Activated CD4-positive, alpha-beta T cell treated with anti-CD3 and anti-CD28 coated beads, Interleukin-2, Interleukin-4, amounts not matched to agents 100 ng/mL and 50 ng/mL, durations not matched to agents 16 hours and 8 hours (primary cell): ENCODE results near the gene BRIP1.
"Not testable (repeated sequence)": the region's sequence is repeated elsewhere in the genome, so short reads cannot be mapped to it uniquely, and the experiment has no call there.

Source experiments
- DNase-seq: peaks from one replicate; pipeline ENCODE4 v3.0.0-alpha.2; 2020; ENCODE audit warnings: low spot score

The BRIP1 gene

GRCh38 chr17:61698244-61698643, 165.1 kb downstream of the BRIP1 start:
- no peak for DNase-seq

GRCh38 chr17:61695779-61696337, 167.5 kb downstream of the BRIP1 start:
- DNase-seq = no peak

- no peak for DNase-seq
These were observed 169.2 kb downstream of the BRIP1 start for GRCh38 chr17:61694095-61694494.

GRCh38 chr17:61689610-61690180, 173.6 kb downstream of the BRIP1 start:
- DNase-seq = no peak

DNA sequence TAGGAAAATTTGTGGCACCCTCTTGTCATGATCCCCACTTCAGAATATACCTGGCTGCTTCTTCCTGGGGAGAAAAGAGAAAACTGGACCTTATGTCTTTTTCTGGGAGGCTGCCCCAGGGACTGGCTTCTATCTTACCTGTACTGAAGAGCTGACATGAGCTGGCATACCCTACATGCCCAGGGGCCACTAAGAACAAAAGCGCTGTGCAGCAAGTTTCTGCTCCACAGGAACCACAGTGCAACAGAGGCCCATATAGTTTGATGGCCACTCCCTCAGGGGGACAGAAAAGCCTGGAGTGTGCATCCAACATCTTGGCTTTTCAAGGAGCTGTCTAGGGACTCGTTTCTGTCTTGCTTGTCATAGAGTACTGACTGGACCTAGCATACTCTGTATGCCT, 175.6 kb downstream of the BRIP1 start:
- no peak for DNase-seq

DNA sequence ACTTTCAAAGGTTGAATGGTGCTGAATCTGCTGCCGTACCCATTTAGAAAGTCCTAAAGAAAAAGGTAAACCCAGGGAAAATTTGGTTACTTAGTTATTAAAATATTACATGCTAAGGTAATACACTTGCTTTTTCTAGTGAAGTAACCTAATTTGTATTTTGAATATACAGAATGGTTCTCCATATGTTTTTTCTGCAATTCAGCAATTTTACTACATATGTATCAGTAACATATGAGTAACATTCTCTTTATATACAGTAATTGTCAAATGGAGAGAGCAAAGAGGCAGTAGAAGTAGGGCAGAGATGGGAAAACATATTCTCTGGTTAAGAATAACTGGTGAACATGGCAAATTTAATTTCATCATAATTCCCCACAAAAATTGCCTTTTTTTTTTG, 177.2 kb downstream of the BRIP1 start:
- no peak for DNase-seq

DNA sequence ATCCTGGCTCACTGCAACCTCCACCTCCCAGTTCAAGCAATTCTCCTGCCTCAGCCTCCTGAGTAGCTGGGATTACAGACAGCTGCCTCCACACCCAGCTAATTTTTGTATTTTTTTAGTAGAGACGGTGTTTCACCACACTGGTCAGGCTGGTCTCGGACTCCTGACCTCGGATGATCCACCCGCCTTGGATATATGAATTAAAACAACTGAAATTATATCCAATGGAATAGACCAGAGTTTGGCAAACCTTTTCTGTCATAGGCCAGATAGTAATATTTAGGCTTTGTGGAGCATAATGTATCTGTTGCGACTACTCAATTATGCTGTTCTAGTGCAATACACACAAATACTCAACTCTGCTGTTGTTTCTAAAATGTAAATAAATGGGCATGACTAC, 178.5 kb downstream of the BRIP1 start:
- DNase-seq = no peak

GRCh38 chr17:61684172-61684571, 179.2 kb downstream of the BRIP1 start:
- no peak for DNase-seq

DNA sequence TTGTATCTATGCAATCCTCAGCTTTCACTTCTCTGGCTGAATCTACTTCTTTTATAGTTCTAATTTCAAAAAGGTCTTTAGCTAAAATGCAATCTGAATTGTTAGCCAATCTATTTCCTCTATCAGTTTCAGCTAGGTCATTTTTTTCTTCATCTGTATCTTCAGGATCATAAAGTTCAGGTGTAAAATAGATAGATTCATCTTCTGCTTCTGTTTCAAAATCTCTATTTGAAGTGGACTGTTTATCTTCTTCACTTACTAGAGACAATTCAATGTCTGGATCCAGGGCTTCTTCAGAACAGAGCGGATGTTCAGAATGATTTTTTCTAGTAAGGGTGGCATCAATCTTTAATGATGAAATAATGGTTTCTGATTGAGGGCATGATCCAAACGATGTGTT, 179.9 kb downstream of the BRIP1 start:
- DNase-seq = no peak

GRCh38 chr17:61680921-61681320, 182.4 kb downstream of the BRIP1 start:
- DNase-seq = no peak

- no peak for DNase-seq
These were observed 185.0 kb downstream of the BRIP1 start for GRCh38 chr17:61678339-61678738.

GRCh38 chr17:61677150-61677811, 186.0 kb downstream of the BRIP1 start:
- DNase-seq = not testable (repeated sequence)

DNA sequence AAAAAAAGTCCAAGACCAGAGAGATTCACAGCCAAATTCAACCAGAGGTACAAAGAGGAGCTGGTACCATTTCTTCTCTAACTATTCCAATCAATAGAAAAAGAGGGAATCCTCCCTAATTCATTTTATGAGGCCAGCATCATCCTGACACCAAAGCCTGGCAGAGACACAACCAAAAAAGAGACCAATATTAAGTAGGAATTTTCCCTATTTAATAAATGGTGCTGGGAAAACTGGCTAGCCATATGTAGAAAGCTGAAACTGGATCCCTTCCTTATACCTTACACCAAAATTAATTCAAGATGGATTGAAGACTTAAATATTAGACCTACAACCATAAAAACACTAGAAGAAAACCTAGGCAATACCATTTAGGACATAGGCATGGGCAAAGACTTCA, 186.8 kb downstream of the BRIP1 start:
- DNase-seq = not testable (repeated sequence)

DNA sequence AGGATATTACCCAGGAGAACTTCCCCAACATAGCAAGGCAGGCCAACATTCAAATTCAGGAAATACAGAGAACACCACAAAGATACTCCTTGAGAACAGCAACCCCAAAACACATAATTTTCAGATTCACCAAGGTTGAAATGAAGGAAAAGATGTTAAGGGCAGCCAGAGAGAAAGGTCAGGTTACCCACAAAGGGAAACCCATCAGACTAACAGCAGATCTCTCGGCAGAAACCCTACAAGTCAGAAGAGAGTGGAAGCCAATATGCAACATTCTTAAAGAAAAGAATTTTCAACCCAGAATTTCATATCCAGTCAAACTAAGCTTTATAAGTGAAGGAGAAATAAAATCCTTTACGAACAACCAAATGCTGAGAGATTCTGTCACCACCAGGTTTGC, 188.7 kb downstream of the BRIP1 start:
- DNase-seq = not testable (repeated sequence)

DNA sequence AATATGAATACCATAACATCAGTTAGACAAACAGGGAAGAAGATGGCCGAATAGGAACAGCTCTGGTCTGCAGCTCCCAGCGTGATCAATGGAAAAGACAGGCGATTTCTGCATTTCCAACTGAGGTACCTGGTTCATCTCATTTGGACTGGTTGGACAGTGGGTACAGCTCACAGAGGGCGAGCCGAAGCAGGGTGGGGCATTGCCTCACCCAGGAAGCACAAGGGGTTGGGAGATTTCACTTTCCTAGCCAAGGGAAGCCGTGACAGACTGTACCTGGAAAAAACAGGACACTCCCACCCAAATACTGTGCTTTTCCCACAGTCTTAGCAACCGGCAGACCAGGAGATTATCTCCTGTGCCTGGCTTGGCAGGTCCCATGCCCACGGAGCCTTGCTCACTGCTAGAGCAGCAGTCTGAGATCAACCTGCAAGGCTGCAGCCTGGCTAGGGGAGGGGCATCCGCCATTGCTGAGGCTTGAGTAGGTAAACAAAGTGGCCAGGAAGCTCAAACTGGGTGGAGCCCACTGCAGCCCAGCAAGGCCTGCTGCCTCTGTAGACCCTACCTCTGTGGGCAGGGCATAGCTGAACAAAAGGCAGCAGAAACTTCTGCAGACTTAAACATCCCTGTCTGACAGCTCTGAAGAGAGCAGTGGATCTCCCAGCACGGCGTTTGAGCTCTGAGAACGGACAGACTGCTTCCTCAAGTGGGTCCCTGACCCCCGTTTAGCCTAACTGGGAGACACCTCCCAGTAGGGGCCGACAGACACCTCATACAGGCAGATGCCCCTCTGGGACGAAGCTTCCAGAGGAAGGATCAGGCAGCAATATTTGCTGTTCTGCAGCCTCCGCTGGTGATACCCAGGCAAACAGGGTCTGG, 190.1 kb downstream of the BRIP1 start:
- DNase-seq = not testable (repeated sequence)

GRCh38 chr17:61672140-61672539, 191.2 kb downstream of the BRIP1 start:
- no peak for DNase-seq

GRCh38 chr17:61670691-61671090, 192.6 kb downstream of the BRIP1 start:
- no peak for DNase-seq

DNA sequence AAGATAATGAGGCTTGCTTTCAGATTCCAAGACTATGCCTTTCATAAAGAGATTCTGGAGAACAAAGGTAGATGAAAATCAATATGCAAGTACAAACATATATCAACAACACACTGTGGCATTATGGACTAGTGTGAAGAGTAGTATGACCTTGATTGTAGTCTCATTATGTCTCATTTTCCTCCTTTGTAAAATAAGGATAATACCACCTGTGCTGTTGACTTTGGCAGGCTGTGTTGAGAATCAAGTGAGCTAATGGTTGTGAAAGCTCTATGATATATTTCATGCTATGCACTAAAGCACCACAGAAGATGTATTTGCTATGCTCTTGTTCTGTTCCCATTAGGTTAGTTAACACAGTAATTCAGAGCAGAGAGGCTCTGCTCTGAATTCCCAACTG, 193.8 kb downstream of the BRIP1 start:
- no peak for DNase-seq

DNA sequence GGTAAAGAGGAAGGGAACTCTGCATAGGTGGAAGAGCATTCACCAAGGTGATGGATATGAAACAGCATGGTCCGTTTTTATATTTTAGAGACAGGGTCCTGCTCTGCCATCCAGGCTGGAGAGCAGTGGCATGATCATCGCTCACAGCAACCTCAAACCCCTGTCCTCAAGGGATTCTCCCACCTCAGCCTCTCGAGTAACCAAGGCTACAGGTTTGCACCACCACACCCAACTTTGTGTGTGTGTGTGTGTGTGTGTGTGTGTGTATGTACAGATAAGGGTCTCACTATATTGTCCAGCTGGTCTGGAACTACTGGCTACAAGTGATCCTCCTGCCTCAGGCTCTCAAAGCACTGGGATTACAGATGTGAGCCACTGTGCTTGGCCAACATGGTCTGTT, 194.8 kb downstream of the BRIP1 start:
- DNase-seq = no peak

DNA sequence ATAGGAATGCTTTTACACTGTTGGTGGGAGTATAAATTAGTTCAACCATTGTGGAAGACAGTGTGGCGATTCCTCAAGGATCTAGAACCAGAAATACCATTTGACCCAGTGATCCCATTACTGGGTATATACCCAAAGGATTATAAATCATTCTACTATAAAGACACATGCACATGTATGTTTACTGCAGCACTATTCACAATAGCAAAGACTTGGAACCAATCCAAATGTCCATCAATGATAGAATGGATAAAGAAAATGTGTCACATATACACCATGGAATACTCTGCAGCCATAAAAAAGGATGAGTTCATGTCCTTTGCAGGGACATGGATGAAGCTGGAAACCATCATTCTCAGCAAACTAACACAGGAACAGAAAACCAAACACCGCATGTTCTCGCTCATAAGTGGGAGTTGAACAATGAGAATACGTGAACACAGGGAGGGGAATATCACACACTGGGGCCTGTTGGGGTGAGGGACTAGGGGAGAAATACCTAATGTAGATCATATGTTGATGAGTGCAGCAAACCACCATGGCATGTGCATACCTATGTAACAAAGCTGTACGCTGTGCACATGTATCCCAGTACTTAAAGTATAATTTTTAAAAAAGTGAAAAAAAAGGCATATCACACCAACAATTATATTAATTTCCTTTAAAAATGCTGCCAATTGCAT, 196.8 kb downstream of the BRIP1 start:
- DNase-seq = not testable (repeated sequence)

GRCh38 chr17:61663310-61663709, 200.0 kb downstream of the BRIP1 start:
- no peak for DNase-seq

GRCh38 chr17:61662741-61663140, 200.6 kb downstream of the BRIP1 start:
- DNase-seq = no peak
